GM15510 (cell line): ENCODE data around the gene ADGRF5.

Source experiments
- POLR2A ChIP-seq: IDR thresholded peaks from 3 replicates; pipeline ENCODE4 v1.6.1; 2011; ENCODE audit warnings: borderline replicate concordance; ENCODE audit not compliant: insufficient read length; ENCODE audit errors: extremely low read depth

ADGRF5 gene, protein sequence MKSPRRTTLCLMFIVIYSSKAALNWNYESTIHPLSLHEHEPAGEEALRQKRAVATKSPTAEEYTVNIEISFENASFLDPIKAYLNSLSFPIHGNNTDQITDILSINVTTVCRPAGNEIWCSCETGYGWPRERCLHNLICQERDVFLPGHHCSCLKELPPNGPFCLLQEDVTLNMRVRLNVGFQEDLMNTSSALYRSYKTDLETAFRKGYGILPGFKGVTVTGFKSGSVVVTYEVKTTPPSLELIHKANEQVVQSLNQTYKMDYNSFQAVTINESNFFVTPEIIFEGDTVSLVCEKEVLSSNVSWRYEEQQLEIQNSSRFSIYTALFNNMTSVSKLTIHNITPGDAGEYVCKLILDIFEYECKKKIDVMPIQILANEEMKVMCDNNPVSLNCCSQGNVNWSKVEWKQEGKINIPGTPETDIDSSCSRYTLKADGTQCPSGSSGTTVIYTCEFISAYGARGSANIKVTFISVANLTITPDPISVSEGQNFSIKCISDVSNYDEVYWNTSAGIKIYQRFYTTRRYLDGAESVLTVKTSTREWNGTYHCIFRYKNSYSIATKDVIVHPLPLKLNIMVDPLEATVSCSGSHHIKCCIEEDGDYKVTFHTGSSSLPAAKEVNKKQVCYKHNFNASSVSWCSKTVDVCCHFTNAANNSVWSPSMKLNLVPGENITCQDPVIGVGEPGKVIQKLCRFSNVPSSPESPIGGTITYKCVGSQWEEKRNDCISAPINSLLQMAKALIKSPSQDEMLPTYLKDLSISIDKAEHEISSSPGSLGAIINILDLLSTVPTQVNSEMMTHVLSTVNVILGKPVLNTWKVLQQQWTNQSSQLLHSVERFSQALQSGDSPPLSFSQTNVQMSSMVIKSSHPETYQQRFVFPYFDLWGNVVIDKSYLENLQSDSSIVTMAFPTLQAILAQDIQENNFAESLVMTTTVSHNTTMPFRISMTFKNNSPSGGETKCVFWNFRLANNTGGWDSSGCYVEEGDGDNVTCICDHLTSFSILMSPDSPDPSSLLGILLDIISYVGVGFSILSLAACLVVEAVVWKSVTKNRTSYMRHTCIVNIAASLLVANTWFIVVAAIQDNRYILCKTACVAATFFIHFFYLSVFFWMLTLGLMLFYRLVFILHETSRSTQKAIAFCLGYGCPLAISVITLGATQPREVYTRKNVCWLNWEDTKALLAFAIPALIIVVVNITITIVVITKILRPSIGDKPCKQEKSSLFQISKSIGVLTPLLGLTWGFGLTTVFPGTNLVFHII (N-terminal part only)

DNA sequence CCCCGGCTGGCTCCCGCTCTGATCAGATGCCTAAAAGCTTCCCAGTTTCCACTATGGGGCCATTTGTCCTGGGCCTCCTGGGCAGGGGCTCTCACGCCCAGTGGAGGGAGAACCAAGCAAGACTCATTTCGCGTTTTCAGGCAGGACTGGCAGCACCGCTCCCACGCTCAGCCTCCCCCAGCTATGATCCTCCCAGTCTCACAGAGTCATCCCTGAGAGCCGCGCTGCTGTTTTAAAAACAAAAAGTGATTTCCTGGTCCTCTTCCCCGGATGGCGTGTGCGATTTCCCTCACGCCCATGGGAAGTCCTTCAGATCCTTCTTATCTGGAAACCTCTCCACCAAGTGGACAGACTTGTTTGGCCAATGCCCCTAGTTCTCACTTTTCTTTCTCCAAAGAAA, at the start of gene ADGRF5:
ADGRF5 (minus strand) TSS at position 208 of the 400 bp plus-strand sequence. CDS start 15,176 bp downstream, outside the sequence.
- no peak for TF ChIP-seq POLR2A

DNA sequence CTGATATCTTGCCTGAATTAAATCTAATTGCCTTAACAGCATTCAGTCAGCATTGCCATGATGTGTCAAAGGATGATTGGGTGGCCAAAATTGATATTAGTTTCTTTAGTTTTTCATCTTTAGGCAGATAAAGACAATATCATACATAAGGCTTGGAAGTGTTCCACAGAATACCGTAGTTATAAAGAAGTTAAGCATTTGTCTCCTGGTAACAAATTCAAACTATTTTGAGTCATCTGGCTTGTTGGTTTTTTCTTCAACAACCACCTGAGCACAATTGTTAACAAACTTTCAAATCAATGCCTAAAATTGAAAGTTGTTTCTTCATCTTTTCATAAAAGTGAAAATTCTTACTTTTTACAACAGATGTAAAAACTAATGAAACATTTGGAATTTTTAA, 47.5 kb upstream of the ADGRF5 start:
- TF ChIP-seq POLR2A = no peak

DNA sequence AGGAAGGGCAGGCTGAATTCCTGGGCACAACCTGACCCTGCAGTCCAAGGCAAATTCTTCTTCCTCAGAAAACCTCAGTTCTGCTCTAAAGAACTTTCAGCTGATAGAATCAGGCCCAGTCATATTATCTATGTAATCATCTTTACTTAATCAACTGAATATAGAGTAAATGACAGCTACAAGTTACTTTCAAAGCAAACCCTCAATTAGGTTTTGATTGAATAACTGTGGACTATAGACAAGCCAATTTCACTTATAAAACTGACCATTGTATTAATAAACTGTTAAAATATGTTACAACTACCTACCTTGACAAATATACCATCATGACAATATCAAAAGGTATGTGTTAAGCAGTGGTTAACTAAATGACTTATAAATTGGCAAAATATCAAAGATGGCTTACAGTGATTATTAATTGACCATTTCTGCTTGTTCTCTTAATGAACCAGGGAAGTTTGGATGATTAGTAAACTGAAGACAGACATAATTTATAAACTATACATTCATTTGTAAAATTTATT, 46.1 kb upstream of the ADGRF5 start:
- no peak for TF ChIP-seq POLR2A

DNA sequence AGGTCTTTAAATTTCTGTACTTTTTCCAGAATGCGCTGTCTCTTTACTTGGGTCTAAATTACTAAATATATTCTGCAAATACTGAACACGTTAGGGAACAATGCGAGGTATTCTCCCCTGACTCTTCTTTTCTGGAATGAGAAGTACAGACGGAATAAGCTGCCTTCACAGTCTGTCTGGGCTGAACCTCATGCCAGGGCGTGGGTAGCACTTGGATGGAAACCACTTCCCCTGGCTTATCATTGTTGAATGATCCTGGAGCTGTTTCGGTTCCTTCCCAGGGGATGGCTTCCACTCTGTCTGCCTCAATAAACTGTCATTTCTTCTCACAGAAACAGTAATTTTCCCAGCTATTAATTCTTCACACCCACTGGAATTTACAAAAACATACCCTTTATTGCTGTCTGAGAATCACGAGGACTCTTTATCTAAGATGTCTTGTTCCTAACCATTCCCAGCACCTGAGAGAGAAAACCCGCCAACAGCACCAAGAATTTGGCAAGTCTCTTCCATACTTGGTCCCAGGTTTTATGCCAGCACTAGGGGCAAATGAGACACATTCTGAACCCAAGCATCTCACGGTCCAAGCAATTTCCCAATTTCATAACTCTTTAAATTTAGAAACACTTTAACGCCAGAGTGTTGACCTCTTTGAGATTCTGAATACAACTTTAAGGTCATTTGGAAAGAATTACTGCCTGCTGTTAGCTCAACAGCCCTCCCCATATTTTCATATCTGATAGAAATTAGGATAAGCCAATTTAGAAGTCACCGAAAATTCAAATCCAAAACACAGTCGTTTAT, 43.2 kb upstream of the ADGRF5 start:
- no peak for TF ChIP-seq POLR2A

DNA sequence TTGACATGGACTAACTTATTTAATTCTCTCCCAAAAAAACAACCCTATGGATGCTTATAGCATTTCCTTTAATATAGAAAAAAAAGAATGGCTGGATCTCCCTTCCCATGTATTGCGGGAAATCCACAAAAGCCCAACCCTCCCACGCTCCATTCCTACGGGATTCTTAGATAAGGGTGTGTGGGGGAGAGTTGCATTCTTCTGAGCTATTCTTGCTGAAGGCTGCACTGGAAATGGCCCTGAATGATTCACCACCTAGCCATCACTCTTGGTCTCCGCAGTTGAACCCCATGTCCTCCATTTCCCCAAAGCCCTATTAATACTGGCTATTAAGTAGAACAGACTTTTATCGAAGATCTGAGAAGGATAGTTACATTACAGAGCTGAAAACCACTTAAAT, 41.9 kb upstream of the ADGRF5 start:
- no peak for TF ChIP-seq POLR2A

DNA sequence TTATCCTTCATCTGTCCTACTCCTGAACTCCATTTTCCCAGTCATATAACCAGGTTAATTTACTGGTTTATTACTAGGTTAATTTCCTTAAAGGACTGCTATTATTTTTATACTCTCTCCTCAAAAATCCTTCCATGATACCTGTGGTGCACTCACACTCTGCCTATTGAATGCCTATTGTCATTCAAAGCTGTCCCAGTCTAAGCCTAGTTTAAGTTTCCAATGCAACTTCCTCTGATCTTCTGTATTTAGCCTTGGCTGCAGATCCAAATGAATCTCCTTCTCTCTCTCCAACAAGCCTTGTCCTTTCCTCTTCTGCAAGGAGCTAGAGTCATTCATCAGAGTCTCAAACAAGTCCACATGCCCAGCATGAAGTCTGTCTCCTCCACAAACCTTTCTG, 41.3 kb upstream of the ADGRF5 start:
- no peak for TF ChIP-seq POLR2A

DNA sequence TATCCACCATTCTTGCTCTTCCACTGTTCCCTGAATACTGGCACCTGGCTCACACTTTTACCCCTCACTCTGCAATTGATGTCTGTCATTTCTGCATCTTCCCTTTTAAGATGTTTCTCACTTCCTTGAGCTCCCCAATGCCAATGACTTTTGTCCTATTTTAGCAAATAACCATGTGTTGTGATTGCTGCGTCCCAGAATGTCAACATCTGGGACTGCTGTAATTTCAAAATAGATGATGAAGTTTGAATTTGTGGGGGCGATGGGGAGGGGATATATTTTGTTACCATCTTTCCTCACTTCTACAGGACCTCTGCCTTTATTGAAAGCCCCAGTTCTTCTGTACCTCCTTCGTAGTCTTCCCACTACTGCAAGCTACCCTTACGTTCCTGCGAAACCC, 40.0 kb upstream of the ADGRF5 start:
- no peak for TF ChIP-seq POLR2A

DNA sequence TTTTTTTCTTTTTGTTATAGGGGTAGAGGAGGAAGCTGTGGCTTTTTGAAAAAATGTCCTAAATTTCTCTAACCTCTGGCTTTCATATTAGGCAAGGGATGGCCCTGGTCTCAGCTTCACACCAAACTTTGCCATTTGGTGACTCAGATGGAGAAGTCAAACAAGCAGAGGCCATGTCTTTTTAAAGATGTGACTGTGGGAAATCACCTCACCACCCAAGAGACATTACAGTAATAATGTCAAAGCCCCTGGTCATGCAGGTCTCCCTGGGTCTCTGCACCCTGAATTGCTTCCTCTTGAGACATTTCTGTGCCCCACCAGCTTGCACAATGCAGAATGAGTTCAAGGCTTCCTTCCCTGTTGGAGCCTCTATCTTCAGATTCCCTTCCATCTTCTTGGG, 39.5 kb upstream of the ADGRF5 start:
- no peak for TF ChIP-seq POLR2A

DNA sequence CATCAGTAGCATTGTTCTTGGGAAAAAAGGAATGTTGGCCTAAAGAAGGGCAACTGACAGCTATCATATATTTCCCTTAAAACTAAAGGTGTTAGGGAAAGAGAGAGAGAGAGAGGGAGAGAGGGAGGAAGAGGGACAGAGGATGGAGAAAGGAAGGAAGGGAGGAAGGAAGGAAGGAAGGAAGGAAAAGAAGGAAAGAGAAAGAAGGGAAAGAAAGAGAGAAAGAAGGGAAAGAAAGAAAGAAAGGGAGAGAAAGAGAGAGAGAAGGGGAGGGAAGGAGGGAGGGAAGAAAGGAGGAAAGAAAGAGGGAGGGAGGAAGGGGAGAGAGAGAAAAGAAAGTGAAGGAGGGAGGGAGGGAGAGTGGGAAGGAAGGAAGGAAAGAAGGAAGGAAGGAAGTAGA, 37.7 kb upstream of the ADGRF5 start:
- no peak for TF ChIP-seq POLR2A

DNA sequence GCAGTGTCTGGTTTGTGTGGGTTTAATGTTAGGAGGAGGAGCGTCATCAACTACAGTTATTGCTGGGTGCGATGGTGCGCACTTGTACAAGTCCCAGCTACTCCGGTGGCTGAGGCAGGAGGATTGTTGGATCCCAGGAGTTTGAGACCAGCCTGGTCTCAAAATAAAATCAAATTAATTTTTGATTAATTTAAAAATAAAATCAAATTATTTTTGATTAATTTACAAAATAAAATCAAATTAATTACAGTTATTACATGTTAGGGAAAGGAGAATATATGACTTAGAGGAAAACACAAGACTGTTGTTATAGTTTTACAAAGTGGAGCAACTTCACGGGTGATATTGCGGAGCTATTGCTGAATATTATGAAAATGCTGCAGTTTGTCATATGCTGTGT, 34.7 kb upstream of the ADGRF5 start:
- TF ChIP-seq POLR2A = no peak

DNA sequence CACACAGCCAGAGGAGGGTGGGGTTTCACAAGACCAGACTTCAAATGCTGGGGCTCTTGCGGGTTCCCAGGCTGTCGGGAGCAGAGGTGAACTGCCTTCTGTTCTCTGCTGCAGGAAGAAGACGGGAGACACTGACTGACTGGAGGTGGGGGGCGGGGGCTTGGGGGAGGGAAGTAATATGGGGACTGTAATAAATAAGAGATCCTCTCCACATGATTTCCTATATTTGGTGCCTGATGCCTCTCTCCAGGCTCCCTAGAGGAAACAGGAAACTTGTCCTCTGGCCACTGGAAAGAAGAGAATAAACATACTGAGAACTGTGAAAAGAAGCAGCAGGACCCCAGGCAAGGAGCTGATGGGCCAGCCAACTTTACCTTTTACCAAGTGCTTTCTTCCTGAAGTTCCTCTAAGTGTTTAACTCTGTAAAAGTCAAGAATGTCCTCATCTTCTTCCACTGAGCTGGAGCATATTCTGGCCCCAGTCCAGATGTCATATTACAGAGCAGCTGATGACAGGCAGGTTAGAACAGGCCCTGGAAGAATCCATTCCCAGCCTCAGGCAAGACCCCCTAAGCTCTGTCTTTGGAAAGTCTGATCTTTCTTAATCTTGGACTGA, 33.2 kb upstream of the ADGRF5 start:
- TF ChIP-seq POLR2A = no peak

DNA sequence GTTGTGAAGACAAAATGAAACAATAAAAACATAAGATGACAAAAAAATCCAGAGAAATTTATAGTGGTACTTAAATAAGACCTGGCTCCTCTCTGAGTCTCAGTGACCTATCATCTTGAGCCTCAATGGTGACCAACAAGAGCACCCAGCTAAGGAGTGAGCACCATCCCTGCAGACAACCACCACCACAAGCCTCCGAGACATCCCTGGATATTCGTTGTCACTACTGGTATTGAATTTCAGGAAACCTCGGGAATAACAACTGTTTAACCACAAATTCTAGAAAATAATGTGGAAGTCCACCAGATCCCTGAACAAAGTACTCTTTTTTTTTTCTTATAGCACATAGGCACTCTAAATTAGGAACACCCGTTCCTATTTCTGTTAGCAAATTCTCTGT, 32.2 kb upstream of the ADGRF5 start:
- TF ChIP-seq POLR2A = no peak

DNA sequence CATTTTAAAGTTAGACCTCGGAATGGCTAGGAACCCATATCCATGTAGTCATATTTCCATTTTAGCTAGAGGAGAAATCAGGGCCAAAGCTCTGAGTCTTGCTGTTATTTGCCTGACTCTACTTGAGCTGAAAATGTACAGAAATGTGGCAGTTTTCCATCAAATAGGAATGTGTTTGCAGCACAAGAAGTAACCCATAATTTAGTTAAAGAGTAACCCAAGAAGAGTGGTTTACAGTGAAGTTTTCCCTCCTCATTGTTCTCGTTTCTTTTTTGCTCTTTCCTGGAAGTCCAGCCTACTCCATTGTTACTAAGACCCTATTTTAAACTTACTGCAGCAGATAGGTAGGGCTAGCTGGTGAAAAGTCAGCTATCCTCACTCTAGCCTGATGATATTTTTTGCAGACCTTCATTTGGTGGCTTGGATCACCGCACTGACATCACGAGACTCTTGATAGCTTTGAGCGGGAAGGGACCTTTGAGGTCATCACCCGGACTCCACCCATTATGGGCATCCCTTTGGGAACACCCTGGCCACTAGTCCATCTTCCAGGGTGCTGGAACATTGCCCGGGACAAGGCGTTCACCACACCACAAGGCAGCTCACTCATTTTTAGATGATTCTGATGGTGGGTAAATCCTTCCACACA, 28.0 kb upstream of the ADGRF5 start:
- no peak for TF ChIP-seq POLR2A
